ENCODE measurements around the gene DHX35.

The DHX35 gene

GRCh38 chr20:38935285-38935684 is 26.9 kb upstream of the DHX35 start:
- Histone ChIP-seq H3K4me3 (no peak overlapping the region), H3K9ac (ENCODE audit: insufficient read length) (no peak overlapping the region), H3K27ac (no peak overlapping the region), H3K9me3 (ENCODE audit: low read depth, low read length) (no peaks in the 10 kb centered on the region), H3K36me3 (ENCODE audit: insufficient read depth, low read length) (peaks cover 52% of the 10 kb centered on the region)
- TF ChIP-seq POLR2AphosphoS5 (IDR thresholded peaks at IDR 0.05; ENCODE audit: borderline replicate concordance, low read depth, low read length): no peak
- TF ChIP-seq EZH2 (IDR thresholded peaks at IDR 0.05): no peak
- no peak for DNase-seq (ENCODE audit: low read depth, low spot score)

- H3K27ac ChIP-seq: no peak overlapping the region
- H3K36me3 ChIP-seq (ENCODE audit: insufficient read depth, low read length): peaks cover 59% of the 10 kb centered on the region
- TF ChIP-seq POLR2AphosphoS5 (IDR thresholded peaks at IDR 0.05; ENCODE audit: borderline replicate concordance, low read depth, low read length): no peak
- TF ChIP-seq EZH2 (IDR thresholded peaks at IDR 0.05): no peak
- no peak for TF ChIP-seq FOXP2 (optimal IDR thresholded peaks at IDR 0.05; ENCODE audit: control extremely low read depth, extremely low read length, insufficient read depth)
- H3K4me3 ChIP-seq: no peak overlapping the region
- H3K9me3 ChIP-seq (ENCODE audit: low read depth, low read length): no peaks in the 10 kb centered on the region
- DNase-seq (ENCODE audit: low read depth, low spot score): no peak
- no peak overlapping the region for H3K9ac ChIP-seq (ENCODE audit: insufficient read length)
Observed at GRCh38 chr20:38935967-38936407, 26.2 kb upstream of the DHX35 start.

- no peaks in the 10 kb centered on the region for H3K9me3 ChIP-seq (ENCODE audit: low read depth, low read length)
- H3K4me3 ChIP-seq: no peak overlapping the region
- no peak overlapping the region for H3K9ac ChIP-seq (ENCODE audit: insufficient read length)
- no peak for DNase-seq (ENCODE audit: low read depth, low spot score)
- H3K36me3 ChIP-seq (ENCODE audit: insufficient read depth, low read length): peaks cover 67% of the 10 kb centered on the region
- H3K27ac ChIP-seq: no peak overlapping the region
- no peak for TF ChIP-seq POLR2AphosphoS5 (IDR thresholded peaks at IDR 0.05; ENCODE audit: borderline replicate concordance, low read depth, low read length)
- no peak for TF ChIP-seq FOXP2 (optimal IDR thresholded peaks at IDR 0.05; ENCODE audit: control extremely low read depth, extremely low read length, insufficient read depth)
- TF ChIP-seq EZH2 (IDR thresholded peaks at IDR 0.05): no peak
Observed at GRCh38 chr20:38937000-38937399, 25.1 kb upstream of the DHX35 start.

GRCh38 chr20:38937978-38938473 is 24.1 kb upstream of the DHX35 start:
- Histone ChIP-seq H3K9ac (ENCODE audit: insufficient read length) (no peak overlapping the region), H3K4me3 (no peak overlapping the region), H3K36me3 (ENCODE audit: insufficient read depth, low read length) (peaks cover 77% of the 10 kb centered on the region), H3K27ac (no peak overlapping the region), H3K9me3 (ENCODE audit: low read depth, low read length) (no peaks in the 10 kb centered on the region)
- TF ChIP-seq EZH2 (IDR thresholded peaks at IDR 0.05) (no peak), FOXP2 (optimal IDR thresholded peaks at IDR 0.05; ENCODE audit: control extremely low read depth, extremely low read length, insufficient read depth) (no peak), POLR2AphosphoS5 (IDR thresholded peaks at IDR 0.05; ENCODE audit: borderline replicate concordance, low read depth, low read length) (no peak)
- no peak for DNase-seq (ENCODE audit: low read depth, low spot score)

- TF ChIP-seq POLR2AphosphoS5 (IDR thresholded peaks at IDR 0.05; ENCODE audit: borderline replicate concordance, low read depth, low read length) (no peak), EZH2 (IDR thresholded peaks at IDR 0.05) (no peak), FOXP2 (optimal IDR thresholded peaks at IDR 0.05; ENCODE audit: control extremely low read depth, extremely low read length, insufficient read depth) (no peak)
- Histone ChIP-seq H3K9ac (ENCODE audit: insufficient read length) (no peak overlapping the region), H3K9me3 (ENCODE audit: low read depth, low read length) (no peaks in the 10 kb centered on the region), H3K27ac (no peak overlapping the region), H3K4me3 (no peak overlapping the region), H3K36me3 (ENCODE audit: insufficient read depth, low read length) (peaks cover 77% of the 10 kb centered on the region)
- DNase-seq (ENCODE audit: low read depth, low spot score): no peak
Observed at GRCh38 chr20:38939686-38940085, 22.5 kb upstream of the DHX35 start.

GRCh38 chr20:38940644-38941043 is 21.5 kb upstream of the DHX35 start:
- TF ChIP-seq POLR2AphosphoS5 (IDR thresholded peaks at IDR 0.05; ENCODE audit: borderline replicate concordance, low read depth, low read length): no peak
- no peak for DNase-seq (ENCODE audit: low read depth, low spot score)
- peaks cover 81% of the 10 kb centered on the region for H3K36me3 ChIP-seq (ENCODE audit: insufficient read depth, low read length)

GRCh38 chr20:38941726-38942389 is 20.3 kb upstream of the DHX35 start:
- no peak for DNase-seq (ENCODE audit: low read depth, low spot score)
- peaks cover 83% of the 10 kb centered on the region for H3K36me3 ChIP-seq (ENCODE audit: insufficient read depth, low read length)
- H3K9ac ChIP-seq (ENCODE audit: insufficient read length): no peak overlapping the region
- no peak overlapping the region for H3K27ac ChIP-seq
- TF ChIP-seq FOXP2 (optimal IDR thresholded peaks at IDR 0.05; ENCODE audit: control extremely low read depth, extremely low read length, insufficient read depth): no peak
- no peak for TF ChIP-seq POLR2AphosphoS5 (IDR thresholded peaks at IDR 0.05; ENCODE audit: borderline replicate concordance, low read depth, low read length)
- TF ChIP-seq EZH2 (IDR thresholded peaks at IDR 0.05): no peak
- no peak overlapping the region for H3K4me3 ChIP-seq
- no peaks in the 10 kb centered on the region for H3K9me3 ChIP-seq (ENCODE audit: low read depth, low read length)

More at GRCh38 chr20:38940644-38941043, 21.5 kb upstream of the DHX35 start:
- no peak overlapping the region for H3K9ac ChIP-seq (ENCODE audit: insufficient read length)
- no peaks in the 10 kb centered on the region for H3K9me3 ChIP-seq (ENCODE audit: low read depth, low read length)
- no peak overlapping the region for H3K4me3 ChIP-seq
- H3K27ac ChIP-seq: no peak overlapping the region

- H3K27ac ChIP-seq: no peak overlapping the region
- no peak overlapping the region for H3K4me3 ChIP-seq
- no peak overlapping the region for H3K9ac ChIP-seq (ENCODE audit: insufficient read length)
- no peak for DNase-seq (ENCODE audit: low read depth, low spot score)
- H3K36me3 ChIP-seq (ENCODE audit: insufficient read depth, low read length): peaks cover 91% of the 10 kb centered on the region
- H3K9me3 ChIP-seq (ENCODE audit: low read depth, low read length): no peaks in the 10 kb centered on the region
- no peak for TF ChIP-seq POLR2AphosphoS5 (IDR thresholded peaks at IDR 0.05; ENCODE audit: borderline replicate concordance, low read depth, low read length)
- TF ChIP-seq FOXP2 (optimal IDR thresholded peaks at IDR 0.05; ENCODE audit: control extremely low read depth, extremely low read length, insufficient read depth): no peak
- no peak for TF ChIP-seq EZH2 (IDR thresholded peaks at IDR 0.05)
Observed at GRCh38 chr20:38945012-38945411, 17.1 kb upstream of the DHX35 start.

GRCh38 chr20:38946836-38947235 is 15.3 kb upstream of the DHX35 start:
- no peak for TF ChIP-seq EZH2 (IDR thresholded peaks at IDR 0.05)
- no peak for TF ChIP-seq POLR2AphosphoS5 (IDR thresholded peaks at IDR 0.05; ENCODE audit: borderline replicate concordance, low read depth, low read length)
- TF ChIP-seq FOXP2 (optimal IDR thresholded peaks at IDR 0.05; ENCODE audit: control extremely low read depth, extremely low read length, insufficient read depth): no peak
- peaks cover 91% of the 10 kb centered on the region for H3K36me3 ChIP-seq (ENCODE audit: insufficient read depth, low read length)

More at GRCh38 chr20:38946836-38947235, 15.3 kb upstream of the DHX35 start:
- Histone ChIP-seq H3K9ac (ENCODE audit: insufficient read length) (no peak overlapping the region), H3K4me3 (no peak overlapping the region), H3K9me3 (ENCODE audit: low read depth, low read length) (no peaks in the 10 kb centered on the region), H3K27ac (no peak overlapping the region)
- DNase-seq (ENCODE audit: low read depth, low spot score): no peak

Measured in SK-N-MC (cell line).